HFFc6 (cell line): ENCODE results near the gene MEG3. TPM values are rescaled to one million over a fixed set of nuclear protein-coding genes. Genes with fewer than 3 reads are reported as not detected.

Experiments
- DNase-seq: peaks from one replicate; pipeline ENCODE4 v3.0.0-alpha.2; 2018
- H3K27ac Mint-ChIP-seq: 2 replicates; pipeline ENCODE4 v1.8.0; 2020; ENCODE audit warnings: mild to moderate bottlenecking, mixed read lengths
- H3K27me3 Mint-ChIP-seq: 2 replicates; pipeline ENCODE4 v1.8.0; 2021; ENCODE audit warnings: mild to moderate bottlenecking, moderate library complexity, mixed read lengths; ENCODE audit not compliant: insufficient read depth
- H3K36me3 Mint-ChIP-seq: 2 replicates; pipeline ENCODE4 v1.8.0; 2021; ENCODE audit warnings: low read depth, mixed read lengths
- H3K4me1 Mint-ChIP-seq: 2 replicates; pipeline ENCODE4 v1.8.0; 2020; ENCODE audit warnings: low read depth, mixed read lengths
- H3K4me3 Mint-ChIP-seq: 2 replicates; pipeline ENCODE4 v1.8.0; 2020; ENCODE audit warnings: mild to moderate bottlenecking, moderate library complexity, mixed read lengths
- H3K9me3 Mint-ChIP-seq: 2 replicates; pipeline ENCODE4 v1.8.0; 2020; ENCODE audit warnings: mild to moderate bottlenecking, mixed read lengths
- total RNA-seq, 6 experiments: library from RNA; stranded (reverse); fragmentation: NEBNext Ultra II Directional; extraction: Animal tissue kit (Norgen Biotek cat#: 25700); gene quantifications; 2 replicates in 1 of 6; 3 replicates in 5 of 6; pipeline ENCODE4 v1.2.3, GENCODE V29; 2021
- TF ChIP-seq, protein P1 (sequence below): fragments of 200-600 bp; sonication (generic); IDR thresholded peaks from 2 replicates; pipeline ENCODE4 v1.5.0; 2021; ENCODE audit warnings: antibody characterized with exemption, mild to moderate bottlenecking

The MEG3 gene
- total RNA-seq, 6 experiments from 2014 or later, result 151 to 262 (median 250) TPM

- peaks cover 16% of the 10 kb centered on the region for H3K9me3 Mint-ChIP-seq
- H3K4me1 Mint-ChIP-seq, result peaks cover 20% of the 10 kb centered on the region
- TF ChIP-seq, protein P1, sequence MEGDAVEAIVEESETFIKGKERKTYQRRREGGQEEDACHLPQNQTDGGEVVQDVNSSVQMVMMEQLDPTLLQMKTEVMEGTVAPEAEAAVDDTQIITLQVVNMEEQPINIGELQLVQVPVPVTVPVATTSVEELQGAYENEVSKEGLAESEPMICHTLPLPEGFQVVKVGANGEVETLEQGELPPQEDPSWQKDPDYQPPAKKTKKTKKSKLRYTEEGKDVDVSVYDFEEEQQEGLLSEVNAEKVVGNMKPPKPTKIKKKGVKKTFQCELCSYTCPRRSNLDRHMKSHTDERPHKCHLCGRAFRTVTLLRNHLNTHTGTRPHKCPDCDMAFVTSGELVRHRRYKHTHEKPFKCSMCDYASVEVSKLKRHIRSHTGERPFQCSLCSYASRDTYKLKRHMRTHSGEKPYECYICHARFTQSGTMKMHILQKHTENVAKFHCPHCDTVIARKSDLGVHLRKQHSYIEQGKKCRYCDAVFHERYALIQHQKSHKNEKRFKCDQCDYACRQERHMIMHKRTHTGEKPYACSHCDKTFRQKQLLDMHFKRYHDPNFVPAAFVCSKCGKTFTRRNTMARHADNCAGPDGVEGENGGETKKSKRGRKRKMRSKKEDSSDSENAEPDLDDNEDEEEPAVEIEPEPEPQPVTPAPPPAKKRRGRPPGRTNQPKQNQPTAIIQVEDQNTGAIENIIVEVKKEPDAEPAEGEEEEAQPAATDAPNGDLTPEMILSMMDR, result no peak
- peaks cover 33% of the 10 kb centered on the region for H3K36me3 Mint-ChIP-seq
- peaks cover 34% of the 10 kb centered on the region for H3K27me3 Mint-ChIP-seq
- H3K27ac Mint-ChIP-seq, result peak overlapping the region; percentile 98
- no peak for DNase-seq
- H3K4me3 Mint-ChIP-seq, result peak overlapping the region; percentile 100
Measured at GRCh38 chr14:100826391-100827100, 628 bp downstream of the MEG3 start.

DNA sequence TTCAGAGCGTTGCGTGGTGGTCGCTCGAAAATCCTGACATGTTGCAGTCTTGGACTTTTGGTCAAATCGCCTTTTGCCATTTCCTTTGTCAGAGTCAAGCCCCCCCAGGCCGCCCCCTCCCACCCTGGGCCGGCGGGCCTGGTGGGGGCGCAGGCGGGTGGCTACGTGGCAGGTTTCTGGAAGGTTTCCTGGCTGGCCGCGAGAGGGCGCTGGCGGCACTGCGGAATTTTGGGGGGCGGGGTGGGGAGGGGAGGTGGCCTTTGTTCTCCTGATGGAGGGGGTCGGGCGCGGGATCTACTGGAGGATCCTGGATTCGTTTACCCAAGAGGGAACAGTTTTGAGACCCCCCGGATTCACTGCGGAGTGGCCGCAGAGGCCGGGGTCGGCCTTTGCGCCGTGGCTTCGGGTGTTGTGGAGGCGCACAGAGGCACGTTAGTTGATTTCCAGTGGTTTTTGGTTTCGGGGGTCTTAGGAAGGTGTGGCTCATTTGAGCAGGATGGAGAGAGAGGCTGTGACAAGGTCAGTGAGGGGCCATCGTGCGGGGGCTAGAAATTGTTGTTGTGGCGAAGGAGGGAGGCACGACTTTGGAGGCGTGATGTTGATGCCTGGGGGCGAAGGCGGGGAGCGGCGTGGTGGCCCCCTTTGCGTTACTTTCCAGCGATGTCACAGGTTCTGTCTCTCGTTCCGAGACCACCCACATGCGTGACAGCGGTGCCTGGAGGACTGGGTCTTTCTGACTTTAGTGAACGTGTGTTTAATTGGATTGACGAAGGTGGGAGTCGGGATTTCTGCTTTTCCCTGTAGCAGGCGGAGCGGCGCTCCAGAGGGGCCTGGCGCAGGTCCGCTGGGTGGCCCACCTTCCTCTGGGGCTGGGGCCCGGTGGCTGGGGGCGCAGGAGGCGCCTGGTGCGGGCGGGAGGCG is 1.4 kb downstream of the MEG3 start:
- Mint-ChIP-seq H3K27me3 (peaks cover 32% of the 10 kb centered on the region), H3K4me1 (peaks cover 25% of the 10 kb centered on the region), H3K27ac (peak overlapping the region; percentile 98), H3K36me3 (peaks cover 37% of the 10 kb centered on the region), H3K9me3 (peaks cover 16% of the 10 kb centered on the region), H3K4me3 (peak overlapping the region; percentile 100)
- DNase-seq, result no peak
- TF ChIP-seq, protein P1, result peak; percentile 81

DNA sequence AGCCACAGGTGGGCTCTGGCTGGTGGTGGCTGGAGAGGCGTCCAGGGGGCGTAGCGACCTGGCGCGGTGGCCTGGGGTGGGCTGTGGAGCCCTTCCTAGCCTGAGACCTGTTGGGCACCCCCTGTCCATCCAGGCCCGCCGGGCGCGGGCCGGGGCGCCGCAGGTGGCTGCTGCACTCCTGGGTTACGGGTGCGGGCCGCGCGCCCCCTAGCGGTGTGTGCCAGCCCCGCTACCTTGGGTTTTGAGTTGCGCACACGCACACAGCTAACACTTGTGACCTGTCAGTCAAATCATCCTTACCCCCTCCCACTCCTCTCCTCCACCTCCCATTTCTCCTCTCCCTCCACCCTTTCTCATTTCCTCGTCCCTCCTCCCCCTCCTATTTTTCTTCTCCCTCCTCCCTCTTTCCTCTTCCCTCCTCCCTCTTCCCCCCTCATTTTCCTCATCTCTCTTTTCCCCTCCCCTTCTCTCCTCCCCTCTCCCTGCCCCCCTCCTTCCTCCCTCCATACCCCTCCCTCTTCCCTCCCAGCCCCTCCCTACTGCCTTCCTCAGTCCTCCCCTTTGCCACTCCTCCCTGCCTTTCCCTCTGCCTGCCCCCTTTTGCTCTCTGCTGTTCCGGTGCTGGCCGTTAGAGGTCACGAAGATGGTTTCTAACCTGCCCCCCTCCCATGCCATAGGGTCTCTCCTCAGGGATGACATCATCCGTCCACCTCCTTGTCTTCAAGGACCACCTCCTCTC is 2.3 kb downstream of the MEG3 start:
- Mint-ChIP-seq H3K9me3 (peaks cover 16% of the 10 kb centered on the region), H3K4me1 (peaks cover 25% of the 10 kb centered on the region), H3K4me3 (peak overlapping the region; percentile 100), H3K36me3 (peaks cover 44% of the 10 kb centered on the region), H3K27ac (peak overlapping the region; percentile 65), H3K27me3 (peaks cover 36% of the 10 kb centered on the region)
- DNase-seq, result peak; percentile 78
- TF ChIP-seq, protein P1, result peak; percentile 87

- peaks cover 44% of the 10 kb centered on the region for H3K27me3 Mint-ChIP-seq
- peaks cover 25% of the 10 kb centered on the region for H3K4me1 Mint-ChIP-seq
- no peak for DNase-seq
- TF ChIP-seq, protein P1, result no peak
- H3K4me3 Mint-ChIP-seq, result no peak overlapping the region
- peaks cover 20% of the 10 kb centered on the region for H3K9me3 Mint-ChIP-seq
- H3K27ac Mint-ChIP-seq, result no peak overlapping the region
- H3K36me3 Mint-ChIP-seq, result peaks cover 49% of the 10 kb centered on the region
Measured at GRCh38 chr14:100830681-100831080, 4.8 kb downstream of the MEG3 start.

DNA sequence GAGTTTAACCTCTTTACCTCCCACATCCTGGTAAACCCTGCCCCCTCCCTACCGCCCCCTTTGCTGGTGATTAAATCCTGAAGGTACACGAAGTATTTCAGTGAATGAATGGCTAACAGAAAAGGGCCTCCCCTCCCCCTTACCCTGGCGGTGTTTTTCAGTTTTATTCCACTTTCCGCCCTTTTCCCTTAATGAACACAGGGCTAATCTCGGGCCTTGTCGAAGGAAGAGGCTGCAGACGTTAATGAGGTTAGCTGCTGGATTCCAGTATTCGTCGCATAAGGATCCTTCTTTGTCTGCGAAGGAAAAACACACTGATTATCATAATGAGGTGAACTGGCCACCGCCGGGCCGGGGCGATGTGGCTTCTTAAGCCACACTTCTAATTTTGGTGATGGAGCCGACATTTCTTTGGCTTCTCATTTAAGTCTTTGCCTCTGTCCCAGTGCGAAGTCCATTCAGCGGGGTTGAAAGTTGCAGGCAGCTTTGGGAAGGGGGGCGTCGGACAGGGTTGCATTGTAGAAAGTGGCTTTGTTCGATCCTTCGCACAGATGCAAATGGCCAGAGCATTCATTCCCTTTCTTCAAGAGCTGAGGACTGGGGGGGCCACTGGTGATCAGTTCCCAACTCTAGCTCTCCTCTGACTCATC is 6.5 kb downstream of the MEG3 start:
- peak overlapping the region; percentile 53; the same call in 1 of the 2 replicates for H3K27ac Mint-ChIP-seq
- H3K9me3 Mint-ChIP-seq, result peaks cover 6% of the 10 kb centered on the region
- TF ChIP-seq, protein P1, result no peak
- peaks cover 40% of the 10 kb centered on the region for H3K36me3 Mint-ChIP-seq
- H3K27me3 Mint-ChIP-seq, result peaks cover 41% of the 10 kb centered on the region
- H3K4me1 Mint-ChIP-seq, result peaks cover 29% of the 10 kb centered on the region
- no peak overlapping the region for H3K4me3 Mint-ChIP-seq
- no peak for DNase-seq
